Progenitor cell of endocrine pancreas (in vitro differentiated cells): Measurements from ENCODE around the gene AFG1L. TPM values are rescaled to one million over a fixed set of nuclear protein-coding genes. Genes with fewer than 3 reads are reported as not detected.

Source experiments
- DNase-seq: peaks from one replicate; pipeline ENCODE4 v3.0.0; 2021; ENCODE audit warnings: low spot score; ENCODE audit not compliant: unreplicated experiment
- H3K27ac Mint-ChIP-seq: 2 replicates; pipeline ENCODE4 v1.8.0; 2021; ENCODE audit warnings: mild to moderate bottlenecking, moderate library complexity, mixed read lengths
- H3K27me3 Mint-ChIP-seq: 2 replicates; pipeline ENCODE4 v1.8.0; 2021; ENCODE audit warnings: mixed read lengths
- H3K36me3 Mint-ChIP-seq: 2 replicates; pipeline ENCODE4 v1.8.0; 2022; ENCODE audit warnings: mixed read lengths; ENCODE audit not compliant: insufficient read depth
- H3K4me1 Mint-ChIP-seq: 2 replicates; pipeline ENCODE4 v1.8.0; 2021; ENCODE audit warnings: low read depth, mixed read lengths
- H3K4me3 Mint-ChIP-seq: 2 replicates; pipeline ENCODE4 v1.8.0; 2021; ENCODE audit warnings: low read depth, mild to moderate bottlenecking, moderate library complexity, mixed read lengths
- H3K9me3 Mint-ChIP-seq: 2 replicates; pipeline ENCODE4 v1.8.0; 2021; ENCODE audit warnings: low read depth, mixed read lengths
- CTCF ChIP-seq: fragments of 200-600 bp; sonication (generic); IDR thresholded peaks from one replicate; pipeline ENCODE4 v1.5.0; 2021; ENCODE audit warnings: antibody characterized with exemption, mild to moderate bottlenecking; ENCODE audit not compliant: unreplicated experiment
- total RNA-seq: library from RNA; stranded (reverse); gene quantifications from 2 replicates; pipeline ENCODE4 v1.2.1, GENCODE V29; 2021

The AFG1L gene
- total RNA-seq, 1 donor from 2014 or later = 9.6 TPM

- TF ChIP-seq CTCF = no peak
- DNase-seq = no peak
- H3K4me3 Mint-ChIP-seq = no peak overlapping the region
- H3K27me3 Mint-ChIP-seq = no peaks in the 10 kb centered on the region
- no peak overlapping the region for H3K27ac Mint-ChIP-seq
- H3K4me1 Mint-ChIP-seq = peaks cover 11% of the 10 kb centered on the region
- no peaks in the 10 kb centered on the region for H3K9me3 Mint-ChIP-seq
- H3K36me3 Mint-ChIP-seq = peaks cover 3% of the 10 kb centered on the region
Observed at GRCh38 chr6:108362455-108362854, 67.6 kb downstream of the AFG1L start.

GRCh38 chr6:108363113-108363512, 68.3 kb downstream of the AFG1L start:
- Mint-ChIP-seq H3K36me3 (peaks cover 3% of the 10 kb centered on the region), H3K4me3 (no peak overlapping the region), H3K27me3 (no peaks in the 10 kb centered on the region), H3K9me3 (no peaks in the 10 kb centered on the region), H3K4me1 (peaks cover 11% of the 10 kb centered on the region), H3K27ac (no peak overlapping the region)
- TF ChIP-seq CTCF = no peak
- DNase-seq = no peak

- Mint-ChIP-seq H3K9me3 (no peaks in the 10 kb centered on the region), H3K27ac (no peak overlapping the region), H3K27me3 (no peaks in the 10 kb centered on the region), H3K4me1 (peaks cover 11% of the 10 kb centered on the region), H3K36me3 (peaks cover 2% of the 10 kb centered on the region), H3K4me3 (no peak overlapping the region)
- TF ChIP-seq CTCF = no peak
- DNase-seq = no peak
Observed at GRCh38 chr6:108363889-108364313, 69.0 kb downstream of the AFG1L start.

- DNase-seq = no peak
- H3K9me3 Mint-ChIP-seq = no peaks in the 10 kb centered on the region
- no peak overlapping the region for H3K4me3 Mint-ChIP-seq
- H3K27ac Mint-ChIP-seq = no peak overlapping the region
- H3K4me1 Mint-ChIP-seq = peaks cover 11% of the 10 kb centered on the region
- no peaks in the 10 kb centered on the region for H3K27me3 Mint-ChIP-seq
- no peak for TF ChIP-seq CTCF
- no peaks in the 10 kb centered on the region for H3K36me3 Mint-ChIP-seq
Observed at GRCh38 chr6:108364470-108364869, 69.6 kb downstream of the AFG1L start.

GRCh38 chr6:108365478-108365877, 70.6 kb downstream of the AFG1L start:
- Mint-ChIP-seq H3K4me1 (peaks cover 11% of the 10 kb centered on the region), H3K4me3 (no peak overlapping the region), H3K36me3 (no peaks in the 10 kb centered on the region), H3K27me3 (no peaks in the 10 kb centered on the region), H3K9me3 (no peaks in the 10 kb centered on the region), H3K27ac (no peak overlapping the region)
- TF ChIP-seq CTCF = no peak
- no peak for DNase-seq

- TF ChIP-seq CTCF = no peak
- no peaks in the 10 kb centered on the region for H3K9me3 Mint-ChIP-seq
- no peak overlapping the region for H3K4me3 Mint-ChIP-seq
- DNase-seq = no peak
- no peak overlapping the region for H3K27ac Mint-ChIP-seq
- no peaks in the 10 kb centered on the region for H3K36me3 Mint-ChIP-seq
- no peaks in the 10 kb centered on the region for H3K27me3 Mint-ChIP-seq
- H3K4me1 Mint-ChIP-seq = peaks cover 7% of the 10 kb centered on the region
Observed at GRCh38 chr6:108366236-108366635, 71.4 kb downstream of the AFG1L start.
